Rectal smooth muscle tissue (tissue), 1 donor: Measurements from ENCODE around the gene ZNF80.
"Not testable (repeated sequence)": the region's sequence is repeated elsewhere in the genome, so short reads cannot be mapped to it uniquely, and the experiment has no call there.

Experiments
- H3K27ac ChIP-seq: one replicate; pipeline ENCODE4 v1.7.0; 2013; ENCODE audit warnings: low read depth, low read length, inconsistent platforms
- H3K27me3 ChIP-seq: one replicate; pipeline ENCODE4 v1.7.0; 2013; ENCODE audit warnings: low read length; ENCODE audit not compliant: control insufficient read depth, insufficient read depth
- H3K36me3 ChIP-seq: one replicate; pipeline ENCODE4 v1.7.0; 2013; ENCODE audit warnings: low read length; ENCODE audit not compliant: control insufficient read depth, insufficient read depth
- H3K4me1 ChIP-seq: one replicate; pipeline ENCODE4 v1.7.0; 2013; ENCODE audit warnings: low read length; ENCODE audit not compliant: control insufficient read depth, insufficient read depth
- H3K4me3 ChIP-seq: one replicate; pipeline ENCODE4 v1.7.0; 2013; ENCODE audit warnings: low read length
- H3K9ac ChIP-seq: one replicate; pipeline ENCODE4 v1.7.0; 2013; ENCODE audit warnings: low read length

ZNF80 gene

GRCh38 chr3:114241262-114241661 is 3.9 kb upstream of the ZNF80 start:
- Histone ChIP-seq H3K4me1 (no peaks in the 10 kb centered on the region), H3K9ac (no peak overlapping the region), H3K27me3 (no peaks in the 10 kb centered on the region), H3K27ac (no peak overlapping the region), H3K4me3 (no peak overlapping the region), H3K36me3 (no peaks in the 10 kb centered on the region)

DNA sequence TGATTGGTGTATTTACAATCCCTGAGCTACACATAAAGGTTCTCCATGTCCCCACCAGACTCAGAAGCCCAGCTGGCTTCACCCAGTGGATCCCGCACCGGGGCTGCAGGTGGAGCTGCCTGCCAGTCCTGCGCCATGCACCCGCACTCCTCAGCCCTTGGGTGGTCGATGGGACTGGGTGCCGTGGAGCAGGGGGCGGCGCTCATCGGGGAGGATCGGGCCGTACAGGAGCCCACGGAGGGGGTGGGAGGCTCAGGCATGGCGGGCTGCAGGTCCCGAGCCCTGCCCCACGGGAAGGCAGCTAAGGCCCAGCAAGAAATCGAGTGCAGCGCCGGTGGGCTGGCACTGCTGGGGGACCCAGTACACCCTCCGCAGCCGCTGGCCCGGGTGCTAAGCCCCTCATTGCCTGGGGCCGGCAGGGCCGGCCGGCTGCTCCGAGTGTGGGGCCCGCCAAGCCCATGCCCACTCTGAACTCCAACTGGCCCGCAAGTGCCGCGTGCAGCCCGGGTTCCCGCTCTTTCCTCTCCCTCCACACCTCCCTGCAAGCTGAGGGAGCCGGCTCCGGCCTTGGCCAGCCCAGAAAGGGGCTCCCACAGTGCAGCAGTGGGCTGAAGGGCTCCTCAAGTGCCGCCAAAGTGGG is 888 bp upstream of the ZNF80 start:
- H3K9ac ChIP-seq, H3K27ac ChIP-seq, H3K27me3 ChIP-seq, H3K36me3 ChIP-seq, H3K4me1 ChIP-seq, H3K4me3 ChIP-seq: not testable (repeated sequence)

GRCh38 chr3:114235431-114235830 is 1.9 kb downstream of the ZNF80 start:
- Histone ChIP-seq H3K4me3 (no peak overlapping the region), H3K9ac (no peak overlapping the region), H3K4me1 (no peaks in the 10 kb centered on the region), H3K27ac (no peak overlapping the region), H3K36me3 (no peaks in the 10 kb centered on the region), H3K27me3 (no peaks in the 10 kb centered on the region)

DNA sequence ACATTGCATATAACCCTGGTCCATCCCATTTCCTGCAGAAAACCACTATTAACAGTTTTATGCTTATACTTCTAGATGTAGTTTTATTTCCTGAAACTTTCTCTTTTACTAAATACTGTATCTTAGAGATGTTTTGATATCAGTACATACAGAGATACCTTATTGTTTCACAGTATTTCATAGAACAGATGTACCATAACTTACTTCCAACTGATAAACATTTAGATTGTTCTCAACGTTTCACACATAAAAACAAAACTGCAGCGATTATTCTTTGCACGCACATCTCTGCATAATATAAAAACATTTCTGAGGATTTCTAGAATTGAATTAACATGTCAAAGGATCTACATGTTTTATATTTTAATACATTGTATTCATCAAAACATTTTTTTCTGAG is 2.6 kb downstream of the ZNF80 start:
- Histone ChIP-seq H3K4me3 (no peak overlapping the region), H3K27ac (no peak overlapping the region), H3K27me3 (no peaks in the 10 kb centered on the region), H3K36me3 (no peaks in the 10 kb centered on the region), H3K4me1 (no peaks in the 10 kb centered on the region), H3K9ac (no peak overlapping the region)

- H3K27ac ChIP-seq = no peak overlapping the region
- no peaks in the 10 kb centered on the region for H3K4me1 ChIP-seq
- H3K36me3 ChIP-seq = no peaks in the 10 kb centered on the region
- no peak overlapping the region for H3K9ac ChIP-seq
- H3K27me3 ChIP-seq = no peaks in the 10 kb centered on the region
- H3K4me3 ChIP-seq = no peak overlapping the region
Measured at GRCh38 chr3:114231616-114232015, 5.8 kb downstream of the ZNF80 start.

- no peak overlapping the region for H3K4me3 ChIP-seq
- H3K9ac ChIP-seq = no peak overlapping the region
- H3K36me3 ChIP-seq = no peaks in the 10 kb centered on the region
- H3K27me3 ChIP-seq = no peaks in the 10 kb centered on the region
- no peaks in the 10 kb centered on the region for H3K4me1 ChIP-seq
- H3K27ac ChIP-seq = no peak overlapping the region
Measured at GRCh38 chr3:114227076-114227475, 10.3 kb downstream of the ZNF80 start.

- Histone ChIP-seq H3K4me3 (no peak overlapping the region), H3K4me1 (no peaks in the 10 kb centered on the region), H3K27me3 (no peaks in the 10 kb centered on the region), H3K27ac (no peak overlapping the region), H3K9ac (no peak overlapping the region), H3K36me3 (no peaks in the 10 kb centered on the region)
Measured at GRCh38 chr3:114226313-114226712, 11.1 kb downstream of the ZNF80 start.

DNA sequence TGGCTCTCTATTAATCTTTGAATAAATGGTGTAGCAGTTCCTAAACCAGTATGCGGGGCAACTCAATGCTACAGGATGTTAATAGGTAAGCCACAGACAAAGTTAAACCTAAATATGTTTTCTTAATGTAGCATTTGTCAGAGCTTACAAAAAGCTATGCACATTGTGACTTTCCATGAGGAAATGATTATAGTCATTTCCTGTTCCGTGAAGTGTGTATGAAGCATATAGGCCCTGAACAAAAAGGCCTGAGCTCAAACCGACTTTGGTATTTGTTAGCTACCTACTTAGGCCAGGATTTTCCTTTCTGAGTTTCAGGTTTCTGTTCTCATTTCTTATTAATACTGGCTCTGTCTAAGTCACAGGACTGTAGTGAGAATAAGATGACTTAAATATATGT is 14.2 kb downstream of the ZNF80 start:
- no peak overlapping the region for H3K27ac ChIP-seq
- H3K4me3 ChIP-seq = no peak overlapping the region
- H3K9ac ChIP-seq = no peak overlapping the region
- no peaks in the 10 kb centered on the region for H3K4me1 ChIP-seq
- no peaks in the 10 kb centered on the region for H3K36me3 ChIP-seq
- no peaks in the 10 kb centered on the region for H3K27me3 ChIP-seq

GRCh38 chr3:114221881-114222264 is 15.5 kb downstream of the ZNF80 start:
- Histone ChIP-seq H3K27me3 (no peaks in the 10 kb centered on the region), H3K36me3 (no peaks in the 10 kb centered on the region), H3K4me3 (no peak overlapping the region), H3K9ac (no peak overlapping the region), H3K4me1 (no peaks in the 10 kb centered on the region), H3K27ac (no peak overlapping the region)

- no peak overlapping the region for H3K27ac ChIP-seq
- no peaks in the 10 kb centered on the region for H3K4me1 ChIP-seq
- no peaks in the 10 kb centered on the region for H3K36me3 ChIP-seq
- H3K4me3 ChIP-seq = no peak overlapping the region
- no peak overlapping the region for H3K9ac ChIP-seq
- H3K27me3 ChIP-seq = no peaks in the 10 kb centered on the region
Measured at GRCh38 chr3:114221165-114221880, 16.1 kb downstream of the ZNF80 start.

GRCh38 chr3:114219741-114220140 is 17.6 kb downstream of the ZNF80 start:
- Histone ChIP-seq H3K36me3 (no peaks in the 10 kb centered on the region), H3K9ac (no peak overlapping the region), H3K4me3 (no peak overlapping the region), H3K27ac (no peak overlapping the region), H3K4me1 (no peaks in the 10 kb centered on the region), H3K27me3 (no peaks in the 10 kb centered on the region)

- Histone ChIP-seq H3K27me3 (no peaks in the 10 kb centered on the region), H3K9ac (no peak overlapping the region), H3K36me3 (no peaks in the 10 kb centered on the region), H3K4me1 (no peaks in the 10 kb centered on the region), H3K4me3 (no peak overlapping the region), H3K27ac (no peak overlapping the region)
Measured at GRCh38 chr3:114218578-114219185, 18.7 kb downstream of the ZNF80 start.

GRCh38 chr3:114218006-114218405 is 19.4 kb downstream of the ZNF80 start:
- no peak overlapping the region for H3K4me3 ChIP-seq
- no peaks in the 10 kb centered on the region for H3K36me3 ChIP-seq
- no peaks in the 10 kb centered on the region for H3K27me3 ChIP-seq

More at GRCh38 chr3:114218006-114218405, 19.4 kb downstream of the ZNF80 start:
- Histone ChIP-seq H3K27ac (no peak overlapping the region), H3K4me1 (no peaks in the 10 kb centered on the region), H3K9ac (no peak overlapping the region)
